Measurements from ENCODE around the gene SPATA16. TPM values are rescaled to one million over a fixed set of nuclear protein-coding genes. Genes with fewer than 3 reads are reported as not detected.

Gene SPATA16
- total and polyA plus RNA-seq, 4 donors: not detected

- DNase-seq (no peak), ATAC-seq (ENCODE audit: insufficient read depth, low FRiP score) (no peak)
- Histone ChIP-seq H3K9ac (ENCODE audit: insufficient read depth in 1 of 2, low read length in 2 of 2) (no peak overlapping the region), H3K4me3 (no peak overlapping the region), H3K36me3 (ENCODE audit: control insufficient read depth in 4 of 4, insufficient read depth in 4 of 4, low read length in 4 of 4) (no peaks in the 10 kb centered on the region), H3K4me1 (ENCODE audit: control insufficient read depth in 5 of 5, insufficient read depth in 5 of 5, low read length in 5 of 5) (no peaks in the 10 kb centered on the region), H3K27ac (ENCODE audit: low read depth in 1 of 2, low read length in 1 of 2) (no peak overlapping the region), H3K9me3 (ENCODE audit: control insufficient read depth in 4 of 4, insufficient read depth in 3 of 4, low read length in 3 of 4) (no peaks in the 10 kb centered on the region), H3K27me3 (ENCODE audit: control insufficient read depth in 3 of 3, insufficient read depth in 3 of 3, low read length in 2 of 3) (no peaks in the 10 kb centered on the region)
- WGBS, 2 donors: 55 to 69% methylated on average over 3 of the region's 3 CpGs
- TF ChIP-seq CTCF (IDR thresholded peaks at IDR 0.05; ENCODE audit: control extremely low read depth, extremely low read depth): no peak
Measured at GRCh38 chr3:173007079-173007723, 133.8 kb downstream of the SPATA16 start.

DNA sequence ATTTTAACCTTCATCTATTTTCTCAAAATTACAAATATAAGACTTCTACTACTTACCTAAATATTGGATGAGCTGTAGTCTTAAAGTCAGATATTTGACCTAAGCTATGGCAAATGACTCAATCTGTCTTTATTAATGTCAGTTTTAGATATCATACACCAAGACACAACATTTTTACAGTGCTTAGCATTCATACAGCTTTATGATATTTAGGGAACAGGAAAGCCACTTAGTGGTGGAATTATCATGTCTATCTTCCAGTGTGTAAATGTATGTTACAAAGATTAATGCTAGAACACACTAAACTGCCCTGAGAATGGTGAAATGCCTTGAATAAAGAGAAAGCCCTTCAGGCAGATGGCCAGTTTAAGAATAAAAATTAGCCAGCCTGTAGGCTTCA, 135.0 kb downstream of the SPATA16 start:
- Histone ChIP-seq H3K9me3 (ENCODE audit: control insufficient read depth in 4 of 4, insufficient read depth in 3 of 4, low read length in 3 of 4) (peaks cover 0 to 5% (median 0%) of the 10 kb centered on the region in 4 donors), H3K4me3 (no peak overlapping the region), H3K27me3 (ENCODE audit: control insufficient read depth in 3 of 3, insufficient read depth in 3 of 3, low read length in 2 of 3) (no peaks in the 10 kb centered on the region), H3K36me3 (ENCODE audit: control insufficient read depth in 4 of 4, insufficient read depth in 4 of 4, low read length in 4 of 4) (no peaks in the 10 kb centered on the region), H3K27ac (ENCODE audit: low read depth in 1 of 2, low read length in 1 of 2) (no peak overlapping the region), H3K4me1 (ENCODE audit: control insufficient read depth in 5 of 5, insufficient read depth in 5 of 5, low read length in 5 of 5) (no peaks in the 10 kb centered on the region), H3K9ac (ENCODE audit: insufficient read depth in 1 of 2, low read length in 2 of 2) (no peak overlapping the region)
- ATAC-seq (ENCODE audit: insufficient read depth, low FRiP score) (no peak), DNase-seq (no peak)
- TF ChIP-seq CTCF (IDR thresholded peaks at IDR 0.05; ENCODE audit: control extremely low read depth, extremely low read depth): no peak

DNA sequence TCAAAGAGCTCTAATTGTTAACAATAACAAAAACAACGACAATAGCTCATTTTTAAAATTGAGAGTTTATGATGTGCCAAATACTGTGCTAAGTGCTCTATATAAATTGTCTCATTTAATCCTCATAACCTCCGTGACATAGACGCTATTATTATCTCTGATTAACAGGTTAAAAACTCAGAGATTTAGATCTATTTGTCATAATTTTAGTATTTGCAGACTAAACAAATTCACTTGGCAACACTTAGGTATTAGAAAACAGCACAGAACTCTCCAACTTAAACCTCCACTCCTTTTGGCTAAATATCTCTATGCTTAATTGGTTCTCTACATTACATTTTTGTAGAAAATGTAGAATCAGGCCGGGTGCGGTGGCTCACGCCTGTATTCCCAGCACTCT, 136.4 kb downstream of the SPATA16 start:
- Histone ChIP-seq H3K4me3 (no peak overlapping the region), H3K9me3 (ENCODE audit: control insufficient read depth in 4 of 4, insufficient read depth in 3 of 4, low read length in 3 of 4) (peaks cover 0 to 10% (median 0%) of the 10 kb centered on the region in 4 donors), H3K27ac (ENCODE audit: low read depth in 1 of 2, low read length in 1 of 2) (no peak overlapping the region), H3K4me1 (ENCODE audit: control insufficient read depth in 5 of 5, insufficient read depth in 5 of 5, low read length in 5 of 5) (no peaks in the 10 kb centered on the region), H3K9ac (ENCODE audit: insufficient read depth in 1 of 2, low read length in 2 of 2) (no peak overlapping the region), H3K27me3 (ENCODE audit: control insufficient read depth in 3 of 3, insufficient read depth in 3 of 3, low read length in 2 of 3) (no peaks in the 10 kb centered on the region), H3K36me3 (ENCODE audit: control insufficient read depth in 4 of 4, insufficient read depth in 4 of 4, low read length in 4 of 4) (no peaks in the 10 kb centered on the region)
- ATAC-seq (ENCODE audit: insufficient read depth, low FRiP score): no peak
- DNase-seq: no peak
- TF ChIP-seq CTCF (IDR thresholded peaks at IDR 0.05; ENCODE audit: control extremely low read depth, extremely low read depth): no peak
- whole genome bisulfite sequencing, 2 donors: 84 to 91% methylated on average over 6 of the region's 6 CpGs

- Histone ChIP-seq H3K9me3 (ENCODE audit: control insufficient read depth in 4 of 4, insufficient read depth in 3 of 4, low read length in 3 of 4) (peaks cover 0 to 10% (median 0%) of the 10 kb centered on the region in 4 donors), H3K4me1 (ENCODE audit: control insufficient read depth in 5 of 5, insufficient read depth in 5 of 5, low read length in 5 of 5) (no peaks in the 10 kb centered on the region), H3K4me3 (no peak overlapping the region), H3K27me3 (ENCODE audit: control insufficient read depth in 3 of 3, insufficient read depth in 3 of 3, low read length in 2 of 3) (no peaks in the 10 kb centered on the region), H3K27ac (ENCODE audit: low read depth in 1 of 2, low read length in 1 of 2) (no peak overlapping the region), H3K9ac (ENCODE audit: insufficient read depth in 1 of 2, low read length in 2 of 2) (no peak overlapping the region), H3K36me3 (ENCODE audit: control insufficient read depth in 4 of 4, insufficient read depth in 4 of 4, low read length in 4 of 4) (no peaks in the 10 kb centered on the region)
- DNase-seq: no peak
- 93 to 95% methylated on average over 3 of the region's 3 CpGs for WGBS, 2 donors
- ATAC-seq (ENCODE audit: insufficient read depth, low FRiP score): no peak
- no peak for TF ChIP-seq CTCF (IDR thresholded peaks at IDR 0.05; ENCODE audit: control extremely low read depth, extremely low read depth)
Measured at GRCh38 chr3:173003956-173004355, 137.1 kb downstream of the SPATA16 start.
